IMR-90 (cell line): ENCODE measurements around the gene OR4K5. TPM values are rescaled to one million over a fixed set of nuclear protein-coding genes. Genes with fewer than 3 reads are reported as not detected.

Source experiments
- ATAC-seq: fragments of 200-7000 bp; cut with Tn5 transposase; 2 replicates; pipeline ENCODE4 v1.9.1; 2020; ENCODE audit warnings: low read depth, mild to moderate bottlenecking, moderate library complexity
- BruUV-seq: library from RNA; stranded (reverse); fragments of 400-500 nt; replicated peaks from 2 replicates; lab custom pipeline; 2021; lab: Mats Ljungman, UMichigan
- CTCF ChIA-PET: fragments of 300-600 bp; formaldehyde crosslinking; extraction: SDS; loops from one replicate; lab custom pipeline; 2021; ENCODE audit warnings: antibody characterized with exemption; lab: Yijun Ruan, JAX
- POLR2A ChIA-PET: fragments of 300-600 bp; sonication (Branson Sonifier 250); formaldehyde crosslinking; loops from one replicate; lab custom pipeline; 2022; ENCODE audit warnings: antibody characterized with exemption; ENCODE audit not compliant: unreplicated experiment; lab: Charles Lee
- DNase-seq: peaks from one replicate; pipeline ENCODE4 v3.0.0; 2013
- H2AFZ ChIP-seq: replicated peaks from 2 replicates; pipeline ENCODE3; 2013; ENCODE audit warnings: low read length, mild to moderate bottlenecking; ENCODE audit not compliant: poor library complexity
- H2AK5ac ChIP-seq: 2 replicates; pipeline ENCODE4 v1.6.1; 2013; ENCODE audit warnings: low read depth, low read length, inconsistent platforms
- H2AK9ac ChIP-seq: replicated peaks from 2 replicates; pipeline ENCODE3; 2013; ENCODE audit warnings: mild to moderate bottlenecking, low read depth, low read length, moderate library complexity; ENCODE audit not compliant: poor library complexity
- H2BK120ac ChIP-seq: 2 replicates; pipeline ENCODE4 v1.6.1; 2013; ENCODE audit warnings: low read depth, low read length, inconsistent platforms
- H2BK15ac ChIP-seq: 3 replicates; pipeline ENCODE4 v1.6.1; 2013; ENCODE audit warnings: low read depth, low read length, inconsistent platforms
- H2BK20ac ChIP-seq: 2 replicates; pipeline ENCODE4 v1.6.1; 2013; ENCODE audit warnings: low read depth, mild to moderate bottlenecking, inconsistent platforms, low read length, moderate library complexity
- H2BK5ac ChIP-seq: 2 replicates; pipeline ENCODE4 v1.6.1; 2013; ENCODE audit warnings: mild to moderate bottlenecking, low read depth, low read length, inconsistent platforms; ENCODE audit not compliant: poor library complexity, severe bottlenecking
- H3K14ac ChIP-seq: replicated peaks from 2 replicates; pipeline ENCODE4 v1.6.1; 2013; ENCODE audit warnings: low read depth, low read length, inconsistent platforms
- H3K18ac ChIP-seq: 2 replicates; pipeline ENCODE4 v1.6.1; 2013; ENCODE audit warnings: low read depth, low read length, control low read depth
- H3K23ac ChIP-seq: 2 replicates; pipeline ENCODE4 v1.6.1; 2013; ENCODE audit warnings: low read depth, low read length, inconsistent platforms
- H3K27ac ChIP-seq: 2 replicates; pipeline ENCODE4 v1.5.1; 2013; ENCODE audit warnings: mild to moderate bottlenecking, control low read depth, low read length; ENCODE audit not compliant: insufficient read depth
- H3K27me3 ChIP-seq: 2 replicates; pipeline ENCODE4 v1.6.1; 2013; ENCODE audit warnings: low read length; ENCODE audit not compliant: control insufficient read depth, insufficient read depth
- H3K36me3 ChIP-seq: 2 replicates; pipeline ENCODE4 v1.6.1; 2013; ENCODE audit warnings: low read length, mixed read lengths; ENCODE audit not compliant: control insufficient read depth, insufficient read depth
- H3K4ac ChIP-seq: 2 replicates; pipeline ENCODE4 v1.6.1; 2013; ENCODE audit warnings: low read depth, low read length, inconsistent platforms
- H3K4me1 ChIP-seq: 2 replicates; pipeline ENCODE4 v1.6.1; 2013; ENCODE audit warnings: low read length, mixed read lengths; ENCODE audit not compliant: control insufficient read depth, insufficient read depth
- H3K4me2 ChIP-seq: 2 replicates; pipeline ENCODE4 v1.6.1; 2013; ENCODE audit warnings: low read depth, mild to moderate bottlenecking, control low read depth, low read length, moderate library complexity
- H3K4me3 ChIP-seq: 2 replicates; pipeline ENCODE4 v1.5.1; 2013; ENCODE audit warnings: low read depth, mild to moderate bottlenecking, control low read depth, low read length, moderate library complexity; ENCODE audit not compliant: insufficient read depth
- H3K56ac ChIP-seq: 2 replicates; pipeline ENCODE4 v1.6.1; 2013; ENCODE audit warnings: low read length, inconsistent platforms; ENCODE audit not compliant: insufficient read depth; ENCODE audit errors: extremely low read depth
- H3K79me1 ChIP-seq, 2 experiments: 2 replicates each; pipeline ENCODE4 v1.6.1; 2013; ENCODE audit warnings: low read length in 2 of 2, inconsistent platforms in 1 of 2, low read depth in 1 of 2
- H3K9ac ChIP-seq: 2 replicates; pipeline ENCODE4 v1.6.1; 2013; ENCODE audit warnings: low read depth, low read length, control low read depth
- H3K9me1 ChIP-seq: 2 replicates; pipeline ENCODE4 v1.6.1; 2013; ENCODE audit warnings: low read length, inconsistent platforms; ENCODE audit not compliant: insufficient read depth
- H3K9me3 ChIP-seq: 2 replicates; pipeline ENCODE4 v1.6.1; 2013; ENCODE audit warnings: low read length; ENCODE audit not compliant: control insufficient read depth, insufficient read depth
- H4K20me1 ChIP-seq: 2 replicates; pipeline ENCODE4 v1.6.1; 2013; ENCODE audit warnings: low read length, inconsistent platforms; ENCODE audit not compliant: insufficient read depth
- H4K5ac ChIP-seq: 2 replicates; pipeline ENCODE4 v1.6.1; 2013; ENCODE audit warnings: mild to moderate bottlenecking, low read depth, low read length, control low read depth
- H4K8ac ChIP-seq, 2 experiments: 2 replicates each; pipeline ENCODE4 v1.6.1; 2013; ENCODE audit warnings: low read depth in 2 of 2, low read length in 2 of 2, control low read depth in 1 of 2, inconsistent platforms in 1 of 2
- H4K91ac ChIP-seq: 2 replicates; pipeline ENCODE4 v1.6.1; 2013; ENCODE audit warnings: low read depth, low read length, inconsistent platforms; ENCODE audit not compliant: insufficient read depth
- BHLHE40 ChIP-seq: fragments of 150-350 bp; IDR thresholded peaks from 2 replicates; pipeline ENCODE4 v1.6.1; 2016; ENCODE audit warnings: mild to moderate bottlenecking, low read depth, low read length
- CEBPB ChIP-seq: IDR thresholded peaks from 2 replicates; pipeline ENCODE4 v1.6.1; 2012; ENCODE audit warnings: low read depth, low read length, improper control_type of control experiment
- CHD1 ChIP-seq: IDR thresholded peaks from 2 replicates; pipeline ENCODE4 v1.6.1; 2012; ENCODE audit warnings: low read depth, low read length, improper control_type of control experiment
- CTCF ChIP-seq: conservative IDR thresholded peaks from 2 replicates; pipeline ENCODE4 v1.5.1; 2012; ENCODE audit warnings: mild to moderate bottlenecking, low read depth, low read length, improper control_type of control experiment
- ELK1 ChIP-seq: fragments of 150-350 bp; IDR thresholded peaks from 2 replicates; pipeline ENCODE4 v1.6.1; 2016; ENCODE audit warnings: low read depth, mild to moderate bottlenecking, low read length, moderate library complexity, borderline replicate concordance
- FOS ChIP-seq: fragments of 150-350 bp; IDR thresholded peaks from 2 replicates; pipeline ENCODE4 v1.6.1; 2016; ENCODE audit warnings: low read depth, low read length
- MAFK ChIP-seq: IDR thresholded peaks from 2 replicates; pipeline ENCODE4 v1.6.1; 2012; ENCODE audit warnings: low read depth, low read length, improper control_type of control experiment
- MAZ ChIP-seq: IDR thresholded peaks from 2 replicates; pipeline ENCODE4 v1.6.1; 2012; ENCODE audit warnings: low read depth, mild to moderate bottlenecking, low read length, improper control_type of control experiment, moderate library complexity, borderline replicate concordance
- MXI1 ChIP-seq: IDR thresholded peaks from 2 replicates; pipeline ENCODE4 v1.6.1; 2012; ENCODE audit warnings: low read depth, mild to moderate bottlenecking, low read length, moderate library complexity, borderline replicate concordance
- NFE2L2 ChIP-seq: fragments of 150-350 bp; IDR thresholded peaks from 2 replicates; pipeline ENCODE4 v1.6.1; 2016; ENCODE audit warnings: low read depth, mild to moderate bottlenecking, low read length
- POLR2A ChIP-seq: IDR thresholded peaks from 2 replicates; pipeline ENCODE4 v1.6.1; 2012; ENCODE audit warnings: mild to moderate bottlenecking, low read depth, low read length
- RAD21 ChIP-seq: IDR thresholded peaks from 2 replicates; pipeline ENCODE4 v1.6.1; 2012; ENCODE audit warnings: low read length, improper control_type of control experiment
- RCOR1 ChIP-seq: IDR thresholded peaks from 2 replicates; pipeline ENCODE4 v1.6.1; 2012; ENCODE audit warnings: mild to moderate bottlenecking, low read length, improper control_type of control experiment; ENCODE audit not compliant: insufficient replicate concordance
- RFX5 ChIP-seq: IDR thresholded peaks from 2 replicates; pipeline ENCODE4 v1.8.0; 2012; ENCODE audit warnings: low read depth, mild to moderate bottlenecking, low read length, moderate library complexity
- SMC3 ChIP-seq: fragments of 150-350 bp; IDR thresholded peaks from 2 replicates; pipeline ENCODE4 v1.6.1; 2016; ENCODE audit warnings: low read depth, mild to moderate bottlenecking, antibody characterized with exemption, low read length, moderate library complexity
- USF2 ChIP-seq: fragments of 150-350 bp; IDR thresholded peaks from 2 replicates; pipeline ENCODE4 v1.6.1; 2017; ENCODE audit warnings: mild to moderate bottlenecking, antibody characterized with exemption, low read length, low read depth
- WGBS, 2 experiments: methylation state at CpG; one replicate each; pipeline versions ENCODE4 v1.1.5 to v1.1.7; 2013; ENCODE audit warnings: missing lambda C conversion rate in 2 of 2; ENCODE audit not compliant: insufficient read length in 1 of 2; ENCODE audit errors: extremely low coverage in 2 of 2; 5-methylcytosine and 5-hydroxymethylcytosine counted together
- dilution Hi-C: fragments of 300-500 bp; cut with HindIII; formaldehyde crosslinking; loops from one replicate; pipeline ENCODE4 v1.14.3; 2018; ENCODE audit warnings: low sequenced_read_pairs; ENCODE audit not compliant: unreplicated experiment
- in situ Hi-C: fragments of 300-500 bp; cut with MboI; formaldehyde crosslinking; loops from 3 replicates; pipeline ENCODE4 v1.14.3; 2019; ENCODE audit warnings: low sequenced_read_pairs, inconsistent platforms, mixed read lengths
- intact Hi-C: fragments of 100-400 bp; cut with micrococcal nuclease; formaldehyde crosslinking; loops from 2 replicates; pipeline ENCODE4 v1.10.0; 2022
- polyA plus RNA-seq, 3 experiments: library from polyadenylated mRNA; depleted of rRNA; stranded (reverse); fragments of >200 nt; gene quantifications; 2 replicates each; pipeline ENCODE4 v1.2.3, GENCODE V29; 2012; ENCODE audit warnings: low replicate concordance in 1 of 3
- total RNA-seq: library from RNA; depleted of rRNA; stranded (reverse); fragments of >200 nt; gene quantifications from 2 replicates; pipeline ENCODE4 v1.2.3, GENCODE V29; 2012

The OR4K5 gene
- total and polyA plus RNA-seq, 2 of the 4 experiments (the other 2 are of a cell fraction) = not detected

- Histone ChIP-seq H2BK5ac (no peak overlapping the region), H4K8ac (no peak overlapping the region), H4K91ac (no peak overlapping the region), H3K79me1 (no peaks in the 10 kb centered on the region), H2BK120ac (no peak overlapping the region), H3K4ac (no peak overlapping the region), H2AFZ (no peak overlapping the region), H4K5ac (no peak overlapping the region), H3K4me1 (no peaks in the 10 kb centered on the region), H3K9ac (no peak overlapping the region), H3K27me3 (no peaks in the 10 kb centered on the region), H3K9me1 (no peaks in the 10 kb centered on the region), H3K4me2 (no peak overlapping the region), H3K9me3 (peaks cover 19% of the 10 kb centered on the region), H3K36me3 (no peaks in the 10 kb centered on the region), H3K27ac (no peak overlapping the region), H3K56ac (no peak overlapping the region), H2BK20ac (no peak overlapping the region), H3K14ac (no peak overlapping the region), H2AK9ac (no peak overlapping the region), H3K18ac (no peak overlapping the region), H4K20me1 (no peaks in the 10 kb centered on the region), H3K23ac (no peak overlapping the region), H2AK5ac (no peak overlapping the region), H2BK15ac (no peak overlapping the region), H3K4me3 (no peak overlapping the region)
- no TSS peak for BruUV-seq
- intact Hi-C loops (loop anchor here (5.0 kb wide), 1 partner anchor 35 kb away; no protein-coding TSS in a partner anchor), dilution Hi-C loops (no loop called here), in situ Hi-C loops (no loop called here)
- ChIA-PET POLR2A (no interaction called here), CTCF (no interaction called here)
- 34% methylated on average over 3 of the region's 3 CpGs; no CpG with 5 or more reads in 1 of the 2 experiments for WGBS, 2 experiments
- TF ChIP-seq CEBPB (no peak), MAZ (no peak), RAD21 (no peak), CTCF (no peak), SMC3 (no peak), ELK1 (no peak), POLR2A (no peak), CHD1 (no peak), NFE2L2 (no peak), MAFK (no peak), USF2 (no peak), RFX5 (no peak), BHLHE40 (no peak), MXI1 (no peak), FOS (no peak), RCOR1 (no peak)
- no peak for ATAC-seq
- no peak for DNase-seq
Observed at GRCh38 chr14:19917243-19917642, 3.2 kb upstream of the OR4K5 start.
